NB4 (cell line): ENCODE results near the gene PACC1.

ENCODE experiments used
- POLR2A ChIP-seq: IDR thresholded peaks from 2 replicates; pipeline ENCODE4 v1.6.1; 2011; ENCODE audit warnings: mild to moderate bottlenecking; ENCODE audit not compliant: insufficient read length; ENCODE audit errors: extremely low read depth
- TF ChIP-seq, protein P1 (sequence below): IDR thresholded peaks from one replicate; pipeline ENCODE4 v1.5.1; 2012; ENCODE audit warnings: low read depth, low read length
- TF ChIP-seq, protein P2 (sequence below): IDR thresholded peaks from 2 replicates; pipeline ENCODE4 v1.6.1; 2011; ENCODE audit warnings: low read depth, low read length

DNA sequence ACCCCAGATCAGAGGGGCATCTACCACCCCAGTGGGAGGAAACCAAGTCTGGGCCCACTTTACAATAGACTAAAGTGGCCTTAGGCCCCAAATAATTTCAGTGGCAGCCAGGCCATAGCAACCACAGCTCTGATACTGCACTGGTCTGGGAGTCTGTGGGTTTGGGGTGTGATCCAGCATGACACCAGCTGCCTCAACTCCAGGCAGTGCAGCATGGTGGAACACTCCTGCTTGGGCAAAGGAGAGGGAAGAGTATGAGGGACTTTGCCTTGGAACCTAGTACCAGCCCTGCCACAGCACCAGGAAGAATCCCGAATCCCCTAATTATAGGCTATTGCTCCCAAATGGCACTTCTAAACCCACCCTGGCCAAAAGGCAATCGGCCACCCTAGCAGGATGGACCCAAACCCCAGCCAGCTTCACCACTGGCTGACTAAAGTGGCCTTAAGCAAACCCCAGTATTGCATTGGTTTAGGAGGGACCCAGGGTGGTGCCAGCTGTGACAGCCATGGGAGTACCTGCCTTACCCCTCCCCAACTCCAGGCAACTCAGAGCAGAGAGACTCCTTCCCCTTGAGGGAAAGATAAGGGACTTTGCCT is 47.1 kb downstream of the PACC1 start:
- TF ChIP-seq, protein P1, sequence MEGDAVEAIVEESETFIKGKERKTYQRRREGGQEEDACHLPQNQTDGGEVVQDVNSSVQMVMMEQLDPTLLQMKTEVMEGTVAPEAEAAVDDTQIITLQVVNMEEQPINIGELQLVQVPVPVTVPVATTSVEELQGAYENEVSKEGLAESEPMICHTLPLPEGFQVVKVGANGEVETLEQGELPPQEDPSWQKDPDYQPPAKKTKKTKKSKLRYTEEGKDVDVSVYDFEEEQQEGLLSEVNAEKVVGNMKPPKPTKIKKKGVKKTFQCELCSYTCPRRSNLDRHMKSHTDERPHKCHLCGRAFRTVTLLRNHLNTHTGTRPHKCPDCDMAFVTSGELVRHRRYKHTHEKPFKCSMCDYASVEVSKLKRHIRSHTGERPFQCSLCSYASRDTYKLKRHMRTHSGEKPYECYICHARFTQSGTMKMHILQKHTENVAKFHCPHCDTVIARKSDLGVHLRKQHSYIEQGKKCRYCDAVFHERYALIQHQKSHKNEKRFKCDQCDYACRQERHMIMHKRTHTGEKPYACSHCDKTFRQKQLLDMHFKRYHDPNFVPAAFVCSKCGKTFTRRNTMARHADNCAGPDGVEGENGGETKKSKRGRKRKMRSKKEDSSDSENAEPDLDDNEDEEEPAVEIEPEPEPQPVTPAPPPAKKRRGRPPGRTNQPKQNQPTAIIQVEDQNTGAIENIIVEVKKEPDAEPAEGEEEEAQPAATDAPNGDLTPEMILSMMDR, result no peak
- TF ChIP-seq POLR2A, result no peak
- TF ChIP-seq, protein P2, sequence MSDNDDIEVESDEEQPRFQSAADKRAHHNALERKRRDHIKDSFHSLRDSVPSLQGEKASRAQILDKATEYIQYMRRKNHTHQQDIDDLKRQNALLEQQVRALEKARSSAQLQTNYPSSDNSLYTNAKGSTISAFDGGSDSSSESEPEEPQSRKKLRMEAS, result no peak
